ENCODE results near the gene CASP2.

- no peak for TF ChIP-seq CTCF (IDR thresholded peaks at IDR 0.05)
- TF ChIP-seq EP300 (IDR thresholded peaks at IDR 0.05) = no peak
These were observed 714 bp upstream of the CASP2 start for GRCh38 chr7:143287339-143287934.
